Measurements from ENCODE around the gene SULT1C2. TPM values are rescaled to one million over a fixed set of nuclear protein-coding genes. Genes with fewer than 3 reads are reported as not detected.

SULT1C2 gene
- total and polyA plus RNA-seq, 2 of the 4 experiments (the other 2 are of a cell fraction): 0.09 TPM; not detected in 1

- Histone ChIP-seq H3K23ac (ENCODE audit: low read depth, low read length) (no peak overlapping the region), H3K4me3 (ENCODE audit: insufficient read depth, low read depth, low read length) (no peak overlapping the region), H2AK9ac (replicated peaks; ENCODE audit: low read depth, low read length, poor library complexity) (no peak overlapping the region), H3K79me1 (ENCODE audit: low read depth in 1 of 2, low read length in 2 of 2) (no peaks in the 10 kb centered on the region), H2BK5ac (ENCODE audit: low read depth, low read length, poor library complexity, severe bottlenecking) (no peak overlapping the region), H2AK5ac (ENCODE audit: low read depth, low read length) (peak overlapping the region; percentile 44; the same call in 1 of the 2 replicates), H2BK20ac (ENCODE audit: low read depth, low read length) (no peak overlapping the region), H3K14ac (replicated peaks; ENCODE audit: low read depth, low read length) (no peak overlapping the region), H2BK15ac (ENCODE audit: low read depth, low read length) (no peak overlapping the region), H3K56ac (ENCODE audit: extremely low read depth, insufficient read depth, low read length) (no peak overlapping the region), H3K36me3 (ENCODE audit: control insufficient read depth, insufficient read depth, low read length) (no peaks in the 10 kb centered on the region), H3K9ac (ENCODE audit: low read depth, low read length) (no peak overlapping the region), H4K5ac (ENCODE audit: low read depth, low read length) (no peak overlapping the region), H3K27ac (ENCODE audit: insufficient read depth, low read length) (no peak overlapping the region), H3K4me2 (ENCODE audit: low read depth, low read length) (no peak overlapping the region), H4K91ac (ENCODE audit: insufficient read depth, low read depth, low read length) (no peak overlapping the region), H2AFZ (replicated peaks; ENCODE audit: low read length, poor library complexity) (no peak overlapping the region), H3K18ac (ENCODE audit: low read depth, low read length) (no peak overlapping the region), H3K9me1 (ENCODE audit: insufficient read depth, low read length) (no peaks in the 10 kb centered on the region), H4K20me1 (ENCODE audit: insufficient read depth, low read length) (no peaks in the 10 kb centered on the region), H3K4ac (ENCODE audit: low read depth, low read length) (no peak overlapping the region), H3K9me3 (ENCODE audit: control insufficient read depth, insufficient read depth, low read length) (no peaks in the 10 kb centered on the region; the same call in 1 of the 2 replicates), H3K27me3 (ENCODE audit: control insufficient read depth, insufficient read depth, low read length) (peaks cover 7% of the 10 kb centered on the region; the same call in 1 of the 2 replicates), H3K4me1 (ENCODE audit: control insufficient read depth, insufficient read depth, low read length) (no peaks in the 10 kb centered on the region; the same call in 1 of the 2 replicates), H2BK120ac (ENCODE audit: low read depth, low read length) (no peak overlapping the region), H4K8ac (ENCODE audit: low read depth in 2 of 2, low read length in 2 of 2) (no peak overlapping the region)
- dilution Hi-C loops (cut with HindIII; ENCODE audit: low sequenced_read_pairs, unreplicated experiment) (no loop called here), intact Hi-C loops (cut with micrococcal nuclease) (no loop called here), in situ Hi-C loops (cut with MboI; ENCODE audit: low sequenced_read_pairs) (no loop called here)
- DNase-seq (no peak), ATAC-seq (ENCODE audit: low read depth) (no peak)
- TF ChIP-seq RAD21 (IDR thresholded peaks at IDR 0.05; ENCODE audit: low read length) (no peak), MAFK (IDR thresholded peaks at IDR 0.05; ENCODE audit: low read depth, low read length) (no peak), POLR2A (IDR thresholded peaks at IDR 0.05; ENCODE audit: low read depth, low read length) (no peak), NFE2L2 (IDR thresholded peaks at IDR 0.05; ENCODE audit: low read depth, low read length) (no peak), RFX5 (IDR thresholded peaks at IDR 0.05; ENCODE audit: low read depth, low read length) (no peak), BHLHE40 (IDR thresholded peaks at IDR 0.05; ENCODE audit: low read depth, low read length) (no peak)
- ChIA-PET CTCF (no interaction called here), POLR2A (ENCODE audit: unreplicated experiment) (no interaction called here)
- WGBS, 2 experiments (ENCODE audit: extremely low coverage in 2 of 2, insufficient read length in 1 of 2): 82% methylated on average over 3 of the region's 7 CpGs; no CpG with 5 or more reads in 1 of the 2 experiments
- BruUV-seq (replicated peaks): no TSS peak
Measured at GRCh38 chr2:108301558-108301957, 12.9 kb downstream of the SULT1C2 start.
